Endometrium (tissue), 2 donors: ENCODE data around the gene MEPE.
A peak's percentile ranks its signal among the peaks of the same experiment; 100 is the strongest.

Experiments
- FAIRE-seq: peaks from 2 replicates; lab custom pipeline; 2012; peaks lifted over from hg19 to GRCh38; lab: Jason Lieb, UNC
- donor health status: control.
- donor health status: control.

Gene MEPE

DNA sequence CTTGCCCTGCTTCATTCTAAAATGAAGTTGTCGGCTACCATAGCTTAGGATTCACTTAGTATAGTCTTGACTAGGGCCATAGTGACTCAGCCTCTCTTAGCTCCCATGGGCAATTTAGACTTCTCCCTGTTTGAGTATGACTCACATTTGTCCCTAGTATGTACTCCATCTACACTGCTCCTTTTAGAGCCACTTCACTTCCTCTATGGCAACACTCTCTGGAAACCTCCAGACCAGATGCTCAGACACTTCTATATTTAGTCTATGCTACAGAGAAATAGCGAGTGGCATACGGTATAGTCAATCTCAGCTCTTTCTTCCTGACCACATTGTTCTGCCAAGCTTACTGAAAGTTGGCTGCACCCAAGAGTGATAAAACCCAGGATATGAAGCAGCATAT, 11.2 kb downstream of the MEPE start:
- no peak for FAIRE-seq

DNA sequence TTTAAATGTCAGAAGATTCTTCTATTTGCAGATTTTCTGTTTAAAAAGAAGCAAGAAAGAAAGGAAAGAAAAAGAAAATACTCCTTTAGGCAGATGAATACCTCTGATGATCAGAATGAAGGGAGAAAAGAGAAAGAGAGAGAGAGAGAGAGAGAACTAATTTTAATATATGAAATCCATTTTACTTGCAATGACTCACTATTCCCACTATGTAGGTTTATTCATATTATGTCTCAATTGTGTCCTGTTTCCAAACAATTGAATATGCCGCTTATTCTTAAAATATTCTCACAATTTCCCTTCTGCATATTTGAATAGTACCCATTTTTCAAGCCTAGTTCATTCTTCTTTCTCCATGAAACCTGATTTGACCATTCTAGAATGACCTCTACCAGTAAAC, 11.7 kb downstream of the MEPE start:
- no peak for FAIRE-seq

DNA sequence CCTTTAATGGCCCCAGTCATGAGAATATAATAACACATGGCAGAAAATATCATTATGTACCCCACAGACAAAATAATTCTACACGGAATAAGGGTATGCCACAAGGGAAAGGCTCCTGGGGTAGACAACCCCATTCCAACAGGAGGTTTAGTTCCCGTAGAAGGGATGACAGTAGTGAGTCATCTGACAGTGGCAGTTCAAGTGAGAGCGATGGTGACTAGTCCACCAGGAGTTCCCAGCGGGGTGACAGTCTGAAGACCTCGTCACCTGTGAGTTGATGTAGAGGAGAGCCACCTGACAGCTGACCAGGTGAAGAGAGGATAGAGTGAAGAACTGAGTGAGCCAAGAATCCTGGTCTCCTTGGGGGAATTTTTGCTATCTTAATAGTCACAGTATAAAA, 13.5 kb downstream of the MEPE start:
- FAIRE-seq, result no peak

DNA sequence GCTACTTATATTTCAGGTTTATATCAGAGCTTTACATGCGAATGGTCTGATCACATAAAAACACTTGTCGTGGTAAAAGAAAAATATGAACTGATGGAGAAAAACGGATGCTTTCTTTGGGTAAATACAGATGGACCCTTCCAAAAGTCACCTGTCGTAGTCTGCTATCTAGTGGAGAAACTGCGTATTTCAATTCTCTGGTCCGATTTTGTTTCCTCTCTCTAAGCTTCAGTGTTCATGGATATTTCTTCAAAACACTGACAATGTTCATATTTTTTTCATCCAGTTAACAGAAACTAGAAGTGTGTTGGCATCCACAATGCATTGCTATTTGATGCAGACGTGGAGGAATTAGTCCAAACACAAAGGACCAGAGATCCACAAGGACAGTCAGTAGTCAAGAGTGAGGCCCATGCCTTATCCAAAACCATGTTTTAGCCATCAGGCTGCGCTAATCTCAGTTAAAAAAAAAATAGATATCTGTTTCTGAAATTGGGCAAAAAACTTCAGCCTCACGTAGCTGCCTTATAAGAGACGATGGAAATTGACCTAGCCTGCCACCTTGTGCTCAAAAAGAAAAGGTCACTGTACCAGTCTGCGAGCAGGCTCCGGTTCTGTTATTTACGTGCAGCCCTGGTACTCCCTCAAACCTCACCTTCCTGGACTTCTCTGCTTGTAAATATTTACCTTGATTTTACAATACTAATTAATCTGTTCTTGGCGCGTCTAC, 16.0 kb downstream of the MEPE start:
- FAIRE-seq, result peak; percentile 72

DNA sequence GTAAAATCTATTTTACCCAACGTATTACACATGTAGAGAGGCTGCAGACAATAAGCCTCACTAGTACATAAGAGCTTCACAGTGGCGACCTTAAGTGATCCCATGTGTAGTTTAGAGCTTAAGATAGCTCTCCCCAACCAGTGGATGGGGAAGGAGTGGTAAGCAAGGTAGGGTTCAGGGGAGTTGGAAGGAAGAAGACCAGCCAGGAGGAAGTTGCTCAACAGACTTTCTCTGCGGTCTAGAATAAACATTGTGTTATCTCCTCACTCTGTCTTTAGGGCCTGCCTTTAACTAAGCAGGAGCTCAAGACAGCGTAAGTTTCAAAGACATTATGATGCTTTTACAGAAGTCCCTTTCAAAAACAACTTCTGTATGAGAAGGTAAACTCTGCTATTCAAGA, 16.8 kb downstream of the MEPE start:
- no peak for FAIRE-seq

DNA sequence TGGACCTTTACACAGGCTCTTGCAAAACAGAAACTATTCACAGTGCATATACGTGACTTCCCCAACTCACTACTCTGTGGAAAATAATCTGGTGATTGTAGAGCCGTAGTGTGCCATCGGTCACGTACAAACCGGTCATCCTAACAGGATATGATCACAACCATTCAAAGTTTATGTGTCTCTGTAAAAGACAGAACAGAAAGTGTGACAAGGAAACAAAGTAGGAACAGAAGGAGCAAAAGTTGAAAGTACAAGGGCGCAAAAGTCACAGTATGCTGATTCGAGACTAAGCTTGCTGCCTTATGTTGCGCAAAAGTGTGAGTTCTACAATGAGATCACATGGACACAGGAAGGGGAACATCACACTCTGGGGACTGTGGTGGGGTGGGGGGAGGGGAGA, 18.6 kb downstream of the MEPE start:
- FAIRE-seq, result no peak

DNA sequence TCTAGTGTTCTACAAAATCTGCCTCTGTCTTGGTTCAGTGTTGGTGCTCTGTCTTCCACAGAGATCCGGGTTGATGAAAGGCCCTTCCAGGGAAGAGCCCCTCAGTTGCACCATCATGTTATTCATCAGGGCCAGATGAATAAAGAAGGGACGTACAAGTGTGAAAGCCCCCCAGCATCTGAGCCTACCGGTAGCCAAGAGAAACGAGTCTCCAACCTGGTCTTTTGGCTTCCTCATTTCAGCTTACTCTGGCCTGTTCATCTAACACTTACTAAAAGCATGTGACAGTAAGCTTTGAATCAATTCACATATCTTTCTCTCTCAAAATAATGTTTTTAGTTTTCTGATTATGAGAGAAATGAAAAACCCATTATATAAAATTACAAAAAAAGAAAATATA, 19.2 kb downstream of the MEPE start:
- no peak for FAIRE-seq

DNA sequence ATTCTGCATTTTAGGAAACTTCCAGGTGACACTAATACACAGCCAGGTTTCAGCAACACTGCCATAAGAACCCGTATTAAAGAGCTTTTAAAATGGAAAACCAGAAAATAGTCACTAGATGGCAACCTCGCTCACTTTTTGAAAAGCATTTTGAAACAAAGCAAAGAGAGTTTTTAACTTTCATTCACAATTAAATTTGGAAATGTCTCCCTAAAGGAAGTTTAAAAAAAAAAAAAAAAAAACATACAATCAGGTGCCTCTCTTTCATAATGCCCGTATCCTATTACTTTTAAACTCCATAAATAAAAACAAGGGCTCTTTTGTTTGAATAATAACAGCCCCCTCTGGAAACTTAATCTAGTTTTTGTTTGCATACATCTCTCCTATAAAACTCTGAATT, 20.3 kb downstream of the MEPE start:
- peak; percentile 95 for FAIRE-seq

DNA sequence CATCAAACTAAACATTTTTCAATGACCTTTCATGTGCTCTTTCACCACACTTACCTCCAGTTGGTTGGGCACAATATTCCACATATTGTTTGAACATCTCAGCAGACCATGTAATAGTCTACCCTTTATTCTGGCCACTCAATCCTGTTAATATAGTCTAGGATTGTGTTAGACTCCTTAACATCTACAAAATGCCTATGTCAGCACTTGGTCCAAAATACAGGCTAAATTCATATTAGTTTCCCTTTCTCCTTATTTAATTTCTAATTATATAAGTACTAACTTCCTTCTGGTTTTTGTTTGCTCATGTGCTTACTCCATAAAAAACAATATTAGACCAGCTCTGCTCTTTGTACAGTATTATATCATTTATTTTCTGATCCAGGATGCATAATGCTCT, 21.1 kb downstream of the MEPE start:
- no peak for FAIRE-seq

DNA sequence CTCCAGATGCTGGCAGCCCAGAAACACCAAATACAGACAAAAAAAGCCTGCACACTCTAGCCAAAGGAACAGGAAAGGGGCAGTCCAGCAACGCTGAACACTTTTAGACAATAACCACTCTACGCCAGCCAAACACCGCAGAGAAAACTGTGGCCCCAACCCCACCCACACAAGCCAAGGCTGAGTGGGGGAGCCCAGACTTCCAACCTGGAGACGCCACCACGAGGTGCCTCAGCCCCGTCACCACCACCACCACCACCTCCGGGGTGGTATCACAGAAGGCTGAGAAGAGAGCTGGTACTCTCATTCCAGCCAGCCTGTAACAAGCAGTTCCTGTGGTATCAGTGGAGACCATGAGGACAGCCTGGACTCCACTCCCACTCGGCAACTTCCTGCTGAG, 22.8 kb downstream of the MEPE start:
- no peak for FAIRE-seq

DNA sequence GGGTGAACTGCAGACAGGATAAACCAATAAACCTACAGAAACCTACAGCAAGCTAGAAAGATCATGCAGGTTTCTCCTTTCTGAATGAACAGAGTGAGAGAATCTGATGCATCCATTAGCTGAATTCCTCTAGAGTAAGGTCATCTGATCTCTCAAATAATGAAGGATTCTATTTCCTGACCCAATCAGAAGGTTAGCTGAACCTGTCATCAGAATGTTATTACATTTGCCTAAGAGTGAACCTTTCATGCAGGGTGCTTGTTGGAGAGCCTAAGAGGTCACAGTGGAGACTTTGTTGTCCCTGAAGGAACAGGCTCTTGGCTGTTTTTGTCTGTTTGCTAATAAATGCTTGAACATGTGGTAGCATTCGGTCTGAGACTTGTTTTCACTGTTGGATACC, 24.0 kb downstream of the MEPE start:
- FAIRE-seq, result no peak

DNA sequence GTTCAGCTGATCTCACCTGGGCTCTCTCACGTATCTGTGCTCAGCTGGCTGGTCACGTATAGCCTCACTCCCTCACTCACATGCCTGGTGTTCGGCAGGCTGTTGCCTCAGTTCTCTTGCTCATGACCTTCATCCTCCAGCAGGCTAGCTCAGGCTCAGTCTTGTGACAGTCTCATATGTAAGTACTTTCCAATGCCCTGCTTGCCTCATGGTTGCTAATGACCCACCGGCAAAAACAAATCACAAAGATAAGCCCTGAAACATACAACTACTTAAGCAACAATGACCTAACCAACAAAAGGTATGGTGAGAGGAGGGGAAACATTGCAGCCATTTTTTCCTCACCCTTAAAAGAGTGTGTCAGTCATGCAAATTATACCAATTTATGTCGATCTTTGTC, 25.0 kb downstream of the MEPE start:
- no peak for FAIRE-seq

DNA sequence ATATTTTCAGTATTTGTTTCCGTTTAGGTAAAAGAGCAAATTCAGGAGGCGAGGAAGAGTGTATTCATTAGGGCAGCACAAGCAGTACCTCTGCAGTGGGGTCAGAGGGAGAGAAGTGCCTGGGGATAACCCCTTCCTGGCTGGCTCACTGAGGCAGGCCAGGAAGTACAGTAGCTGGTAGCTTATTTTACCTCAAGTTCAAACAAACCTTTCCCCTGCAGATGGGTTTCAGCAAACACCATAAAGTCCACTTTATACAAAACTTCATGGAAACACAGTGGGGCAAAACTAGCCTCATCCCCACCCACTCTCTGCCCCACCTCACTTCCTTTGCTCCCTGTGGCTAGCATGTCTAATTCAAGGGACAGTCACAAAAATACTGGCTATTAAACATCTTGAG, 29.5 kb downstream of the MEPE start:
- FAIRE-seq, result no peak

DNA sequence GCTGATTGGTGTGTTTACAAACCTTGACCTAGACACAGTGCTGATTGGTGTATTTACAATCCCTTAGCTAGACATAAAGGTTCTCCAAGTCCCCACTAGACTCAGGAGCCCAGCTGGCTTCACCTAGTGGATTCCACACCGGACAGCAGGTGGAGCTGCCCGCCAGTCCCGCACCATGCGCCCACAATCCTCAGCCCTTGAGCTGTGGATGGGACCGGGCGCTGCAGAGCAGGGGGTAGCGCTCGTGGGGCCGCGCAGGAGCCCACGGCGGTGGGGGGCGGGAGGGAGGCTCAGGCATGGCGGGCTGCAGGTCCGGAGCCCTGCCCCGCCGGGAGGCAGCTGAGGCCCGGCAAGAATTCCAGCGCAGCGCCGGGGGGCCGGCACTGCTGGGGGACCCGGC, 30.7 kb downstream of the MEPE start:
- FAIRE-seq, result no peak

DNA sequence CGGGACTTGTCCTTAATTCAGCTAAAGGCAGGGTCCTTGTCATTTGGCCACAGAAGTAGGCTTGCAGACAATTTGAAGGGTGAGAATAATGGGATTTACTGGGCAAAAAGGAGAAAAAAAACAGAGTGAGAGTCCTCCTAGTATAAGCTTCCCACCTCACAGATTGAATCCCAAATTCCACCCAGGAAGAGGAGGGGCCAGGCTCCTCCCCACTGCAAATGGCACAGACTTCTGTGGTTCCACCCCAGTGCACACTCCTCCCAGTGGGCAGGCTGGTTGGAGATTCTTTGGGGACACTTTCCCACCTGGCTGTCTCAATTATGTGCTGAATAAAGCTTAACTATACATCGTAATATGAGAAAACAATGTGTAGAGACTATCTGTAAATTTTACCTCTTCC, 31.6 kb downstream of the MEPE start:
- no peak for FAIRE-seq

DNA sequence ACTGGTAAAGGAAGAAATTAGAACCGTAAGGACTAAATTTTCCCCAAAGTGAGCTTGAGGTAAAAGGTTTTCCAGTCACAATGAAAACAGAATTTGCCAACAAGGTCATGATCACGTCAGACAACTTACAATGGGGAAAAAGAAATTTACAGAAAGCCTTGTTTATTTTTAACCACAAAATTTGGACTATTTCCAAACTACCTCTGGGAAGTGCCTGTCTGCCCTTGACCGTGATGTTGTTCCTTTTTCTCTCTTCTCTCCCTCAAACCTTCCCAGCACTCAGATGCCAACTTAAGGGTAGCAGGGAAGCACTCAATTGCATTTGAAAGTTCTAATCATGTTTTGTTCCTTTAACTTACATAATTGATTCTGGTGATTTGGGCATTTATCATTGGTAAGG, 32.5 kb downstream of the MEPE start:
- FAIRE-seq, result no peak

DNA sequence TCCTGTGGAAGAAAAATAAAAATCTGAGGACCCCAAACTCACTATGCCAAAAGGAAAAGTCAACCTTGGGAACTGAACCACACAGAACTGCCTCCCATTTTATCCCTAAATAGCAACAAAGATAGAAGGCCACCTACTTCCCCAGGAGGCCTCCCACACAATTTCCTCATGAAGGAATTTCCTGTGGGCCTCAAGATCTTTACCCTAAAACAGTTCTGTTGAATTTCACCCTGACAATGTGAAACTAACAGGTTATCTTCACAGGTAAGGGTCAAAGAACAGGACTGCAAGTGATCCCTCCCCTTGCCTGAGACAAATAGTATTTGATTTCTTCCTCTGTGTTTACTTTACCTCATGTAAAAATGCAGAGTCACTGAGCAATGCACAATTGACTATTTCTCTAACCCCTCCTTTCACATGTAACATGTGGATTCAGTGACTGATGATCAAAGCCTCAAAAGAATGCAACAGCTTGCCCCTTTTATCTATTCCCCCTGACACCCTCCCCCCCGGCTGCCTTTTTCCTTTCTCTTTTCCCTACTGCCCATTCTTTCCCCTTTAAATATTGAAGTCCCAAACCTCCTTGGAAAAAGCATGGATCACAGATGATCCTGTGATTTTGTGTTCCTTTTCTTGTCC, 33.3 kb downstream of the MEPE start:
- no peak for FAIRE-seq

DNA sequence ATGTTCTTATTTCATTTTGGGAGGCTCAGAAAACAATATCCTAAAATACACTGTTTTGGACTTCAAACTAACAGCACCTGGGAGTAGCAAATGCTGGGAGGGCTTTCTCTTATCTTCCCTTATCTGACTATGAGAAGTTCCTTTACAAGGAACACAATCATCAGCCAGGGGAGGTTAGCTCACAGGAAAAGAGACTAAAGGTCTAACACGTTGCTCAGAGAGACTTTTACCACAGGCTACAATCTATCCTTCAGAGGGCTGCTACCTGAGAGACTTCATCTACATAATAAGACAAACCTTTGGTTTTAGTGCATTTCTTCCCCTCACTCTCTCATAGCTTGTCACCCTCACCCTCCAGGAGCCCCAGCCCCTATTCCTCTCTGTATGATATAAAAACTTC, 35.8 kb downstream of the MEPE start:
- FAIRE-seq, result no peak

DNA sequence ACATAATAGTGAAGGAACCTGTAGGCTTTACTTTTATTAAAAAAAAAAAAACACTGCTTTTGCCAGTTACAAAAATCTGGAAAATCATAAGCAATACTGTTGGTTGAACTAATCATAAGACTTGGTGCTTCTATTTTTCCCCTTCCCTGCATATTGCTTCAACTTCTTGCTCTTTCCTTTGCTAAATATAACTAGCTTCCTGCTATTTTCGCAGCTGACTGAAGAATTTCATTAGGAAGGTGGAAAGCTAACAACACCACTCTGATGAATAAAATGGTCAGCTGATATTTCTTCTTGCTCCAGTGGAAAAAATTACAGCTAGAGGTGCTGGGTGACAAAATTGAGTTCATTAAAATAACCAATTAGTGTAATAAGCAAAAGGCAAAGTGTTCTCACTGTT, 39.3 kb downstream of the MEPE start:
- FAIRE-seq, result no peak

DNA sequence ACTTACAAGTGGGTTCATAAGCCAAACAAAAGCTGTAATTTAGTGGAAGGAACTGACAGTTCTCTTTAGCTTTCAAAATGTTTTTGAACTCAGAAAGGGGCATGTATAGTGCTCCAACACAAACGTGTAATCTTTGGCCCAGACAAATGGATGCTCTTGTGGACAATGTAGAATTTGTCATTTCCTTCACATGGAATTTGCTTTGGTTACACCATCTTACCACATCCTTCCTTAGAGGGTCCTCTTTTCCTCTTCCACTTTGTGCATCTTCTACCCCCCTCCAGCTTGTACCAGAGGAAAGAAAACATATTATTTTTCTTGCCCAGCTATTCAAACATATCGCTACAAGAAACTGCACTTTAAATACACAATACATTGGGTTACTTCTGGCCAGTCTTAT, 42.4 kb downstream of the MEPE start:
- no peak for FAIRE-seq

DNA sequence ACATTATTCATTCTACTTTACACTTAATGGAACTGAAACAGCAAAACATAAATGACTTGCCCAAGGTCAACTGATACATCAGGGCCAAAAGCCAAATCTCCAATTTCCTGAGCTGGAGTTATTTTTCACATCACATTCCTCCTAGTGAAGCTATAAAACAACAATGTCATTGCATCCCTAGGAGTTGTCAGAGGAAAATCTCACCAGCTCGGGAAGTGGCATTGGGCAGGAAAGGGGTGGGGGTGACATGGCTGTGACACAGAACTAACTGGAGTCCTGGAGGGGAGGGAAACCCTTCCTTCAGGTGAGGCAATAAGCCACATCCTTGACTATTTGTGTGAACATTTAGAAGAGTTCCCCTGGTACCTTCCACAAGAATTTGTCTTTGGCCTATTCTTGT, 47.3 kb downstream of the MEPE start:
- FAIRE-seq, result no peak

DNA sequence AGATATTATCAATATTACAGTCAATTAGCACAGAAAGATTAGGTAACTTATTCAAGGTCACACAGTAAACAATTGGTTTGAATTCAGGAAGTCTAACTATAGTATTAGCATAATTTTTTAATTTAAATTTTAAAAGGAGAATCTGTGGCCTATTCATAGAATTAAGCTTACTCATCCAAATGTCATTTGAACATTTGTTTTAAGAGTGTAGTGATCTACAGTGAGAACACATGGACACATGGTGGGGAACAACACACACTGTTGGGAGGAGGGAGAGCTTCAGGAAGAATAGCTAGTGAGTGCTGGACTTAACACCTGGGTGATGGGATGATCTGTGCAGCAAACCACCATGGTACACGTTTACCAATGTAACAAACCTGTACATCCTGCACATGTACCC, 48.3 kb downstream of the MEPE start:
- FAIRE-seq, result no peak

DNA sequence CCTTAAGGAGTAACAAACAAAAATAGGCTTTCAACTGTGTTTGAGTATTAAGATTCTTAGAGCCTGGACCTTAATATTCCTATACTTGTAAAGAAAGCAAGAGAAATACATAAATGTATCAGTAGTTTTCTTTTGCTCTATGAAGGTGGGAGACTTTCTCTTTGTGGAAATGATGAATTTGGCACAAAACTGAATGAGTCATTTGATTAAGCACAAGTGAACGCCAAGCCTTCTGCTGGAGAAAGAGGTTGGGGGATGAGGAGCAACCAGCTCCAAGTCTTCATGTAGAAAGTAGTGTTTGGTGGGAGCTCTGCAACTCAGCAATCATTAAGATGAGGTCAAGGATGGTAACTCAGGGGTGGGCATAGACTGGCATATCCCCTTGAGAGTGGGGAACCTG, 49.6 kb downstream of the MEPE start:
- FAIRE-seq, result no peak

DNA sequence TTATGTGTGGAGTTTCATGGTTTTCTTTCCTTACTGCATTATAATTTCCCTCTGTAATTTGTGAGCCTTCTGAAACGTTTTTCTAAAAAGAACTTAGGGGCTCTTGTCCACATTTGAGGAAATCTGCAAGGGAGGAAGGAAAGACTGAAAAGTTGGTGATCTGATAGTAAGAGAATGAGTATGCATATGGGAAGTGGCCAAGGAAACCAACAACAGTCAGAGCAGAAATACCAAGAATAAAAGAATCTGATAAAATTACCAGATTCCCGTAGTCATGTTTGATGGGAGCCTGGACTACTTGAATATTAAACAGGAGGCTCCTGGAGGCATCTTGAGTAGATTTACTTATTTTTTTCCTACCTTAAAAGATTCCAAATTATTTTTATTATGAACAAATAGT, 50.1 kb downstream of the MEPE start:
- no peak for FAIRE-seq
